ENCODE results near the gene NUP93.
"Not testable (repeated sequence)": the region's sequence is repeated elsewhere in the genome, so short reads cannot be mapped to it uniquely, and the experiment has no call there.

Gene NUP93

GRCh38 chr16:56792967-56793366 is 63.0 kb downstream of the NUP93 start:
- no peak overlapping the region for H3K27ac Mint-ChIP-seq
- no peaks in the 10 kb centered on the region for H3K4me1 Mint-ChIP-seq
- no peaks in the 10 kb centered on the region for H3K9me3 Mint-ChIP-seq
- no peak for ATAC-seq
- H3K27me3 Mint-ChIP-seq, result no peaks in the 10 kb centered on the region
- no peaks in the 10 kb centered on the region for H3K36me3 Mint-ChIP-seq (ENCODE audit: low read depth)
- no peak for DNase-seq
- H3K4me3 Mint-ChIP-seq, result no peak overlapping the region

- Mint-ChIP-seq H3K27ac (no peak overlapping the region), H3K4me3 (no peak overlapping the region), H3K36me3 (ENCODE audit: low read depth) (peaks cover 2% of the 10 kb centered on the region), H3K4me1 (no peaks in the 10 kb centered on the region), H3K9me3 (no peaks in the 10 kb centered on the region), H3K27me3 (no peaks in the 10 kb centered on the region)
- no peak for ATAC-seq
- no peak for DNase-seq
Measured at GRCh38 chr16:56793492-56793891, 63.6 kb downstream of the NUP93 start.

- Mint-ChIP-seq H3K4me1 (no peaks in the 10 kb centered on the region), H3K4me3 (no peak overlapping the region), H3K27me3 (no peaks in the 10 kb centered on the region), H3K9me3 (no peaks in the 10 kb centered on the region), H3K36me3 (ENCODE audit: low read depth) (peaks cover 2% of the 10 kb centered on the region), H3K27ac (no peak overlapping the region)
- ATAC-seq (no peak), DNase-seq (no peak)
Measured at GRCh38 chr16:56795011-56795410, 65.1 kb downstream of the NUP93 start.

DNA sequence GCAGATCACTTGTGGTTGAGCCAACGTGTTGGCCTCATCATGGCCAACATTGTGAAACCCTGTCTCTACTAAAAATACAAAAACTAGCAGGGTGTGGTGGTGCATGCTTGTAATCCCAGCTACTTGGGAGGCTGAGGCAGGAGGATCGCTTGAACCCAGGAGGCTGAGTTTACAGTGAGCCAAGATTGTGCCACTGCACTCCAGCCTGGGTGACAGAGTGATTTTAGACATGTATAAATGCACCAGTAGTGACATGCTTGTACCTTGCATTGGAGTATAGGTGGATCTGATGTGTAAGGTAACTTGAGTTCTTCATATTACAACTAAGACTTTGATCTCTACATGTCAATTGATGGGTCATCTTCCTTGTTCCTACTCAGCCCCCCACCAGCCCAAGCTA is 67.1 kb downstream of the NUP93 start:
- H3K4me3 Mint-ChIP-seq; H3K36me3 Mint-ChIP-seq (ENCODE audit: low read depth); H3K4me1 Mint-ChIP-seq; H3K27me3 Mint-ChIP-seq; ATAC-seq; DNase-seq; H3K27ac Mint-ChIP-seq; H3K9me3 Mint-ChIP-seq: not testable (repeated sequence)

GRCh38 chr16:56797861-56798260 is 67.9 kb downstream of the NUP93 start:
- H3K27ac Mint-ChIP-seq, result no peak overlapping the region
- no peak overlapping the region for H3K4me3 Mint-ChIP-seq
- H3K36me3 Mint-ChIP-seq (ENCODE audit: low read depth), result peaks cover 7% of the 10 kb centered on the region
- ATAC-seq, result no peak
- no peaks in the 10 kb centered on the region for H3K4me1 Mint-ChIP-seq
- H3K9me3 Mint-ChIP-seq, result no peaks in the 10 kb centered on the region
- no peaks in the 10 kb centered on the region for H3K27me3 Mint-ChIP-seq
- DNase-seq, result no peak

DNA sequence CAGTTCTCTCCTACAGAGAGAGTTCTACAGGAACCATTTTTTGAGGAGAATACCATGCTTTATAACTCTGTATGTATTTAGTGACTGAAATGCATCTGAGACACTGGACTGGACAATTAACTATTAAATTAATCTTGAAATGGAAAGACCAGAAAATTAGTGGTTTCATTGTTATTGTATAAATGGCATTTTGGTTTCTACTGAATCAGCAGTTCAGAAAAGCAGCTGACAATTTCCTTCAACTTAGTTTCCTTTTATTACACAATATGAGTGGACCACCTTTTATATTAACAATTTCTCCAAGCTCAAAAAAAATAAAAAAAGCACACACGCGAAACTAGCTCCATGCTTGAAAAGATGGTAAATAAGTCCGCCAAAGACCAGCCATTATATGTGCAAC is 69.0 kb downstream of the NUP93 start:
- H3K27ac Mint-ChIP-seq, result no peak overlapping the region
- peaks cover 7% of the 10 kb centered on the region for H3K36me3 Mint-ChIP-seq (ENCODE audit: low read depth)
- no peak overlapping the region for H3K4me3 Mint-ChIP-seq
- DNase-seq (no peak), ATAC-seq (no peak)
- H3K4me1 Mint-ChIP-seq, result no peaks in the 10 kb centered on the region
- no peaks in the 10 kb centered on the region for H3K27me3 Mint-ChIP-seq
- no peaks in the 10 kb centered on the region for H3K9me3 Mint-ChIP-seq

DNA sequence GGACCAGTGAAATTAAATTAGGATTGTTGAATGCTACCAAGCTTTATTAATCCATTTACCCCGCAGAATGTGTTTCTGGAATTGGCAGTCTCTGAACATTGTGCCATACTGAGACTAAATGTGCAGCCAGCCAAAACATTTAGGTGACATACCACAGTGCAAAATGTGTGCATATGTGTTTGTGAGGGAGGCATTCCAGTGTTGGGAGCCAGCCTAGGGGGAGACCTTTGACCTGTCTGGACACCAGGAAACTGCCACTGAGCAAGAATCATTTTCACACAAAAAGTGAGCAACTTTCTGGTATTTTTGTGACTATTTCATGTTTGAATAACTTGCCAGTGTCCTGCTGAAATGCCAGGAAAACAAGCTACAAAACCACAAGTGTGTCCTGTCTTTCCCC is 70.4 kb downstream of the NUP93 start:
- Mint-ChIP-seq H3K27me3 (no peaks in the 10 kb centered on the region), H3K4me1 (no peaks in the 10 kb centered on the region), H3K27ac (no peak overlapping the region), H3K36me3 (ENCODE audit: low read depth) (peaks cover 9% of the 10 kb centered on the region), H3K9me3 (no peaks in the 10 kb centered on the region), H3K4me3 (no peak overlapping the region)
- no peak for ATAC-seq
- DNase-seq, result no peak

GRCh38 chr16:56801762-56802161 is 71.8 kb downstream of the NUP93 start:
- no peak overlapping the region for H3K4me3 Mint-ChIP-seq
- peaks cover 20% of the 10 kb centered on the region for H3K36me3 Mint-ChIP-seq (ENCODE audit: low read depth)
- ATAC-seq (no peak), DNase-seq (no peak)
- no peaks in the 10 kb centered on the region for H3K4me1 Mint-ChIP-seq
- no peak overlapping the region for H3K27ac Mint-ChIP-seq
- no peaks in the 10 kb centered on the region for H3K27me3 Mint-ChIP-seq
- no peaks in the 10 kb centered on the region for H3K9me3 Mint-ChIP-seq

- no peak overlapping the region for H3K27ac Mint-ChIP-seq
- no peaks in the 10 kb centered on the region for H3K27me3 Mint-ChIP-seq
- DNase-seq (no peak), ATAC-seq (no peak)
- H3K4me3 Mint-ChIP-seq, result no peak overlapping the region
- H3K9me3 Mint-ChIP-seq, result no peaks in the 10 kb centered on the region
- H3K36me3 Mint-ChIP-seq (ENCODE audit: low read depth), result peaks cover 23% of the 10 kb centered on the region
- H3K4me1 Mint-ChIP-seq, result no peaks in the 10 kb centered on the region
Measured at GRCh38 chr16:56807011-56807675, 77.2 kb downstream of the NUP93 start.

- H3K27me3 Mint-ChIP-seq, H3K9me3 Mint-ChIP-seq, H3K4me1 Mint-ChIP-seq, H3K27ac Mint-ChIP-seq, ATAC-seq, DNase-seq, H3K4me3 Mint-ChIP-seq: not testable (repeated sequence)
- peaks cover 23% of the 10 kb centered on the region for H3K36me3 Mint-ChIP-seq (ENCODE audit: low read depth)
Measured at GRCh38 chr16:56807676-56808067, 77.7 kb downstream of the NUP93 start.

GRCh38 chr16:56810954-56811353 is 81.0 kb downstream of the NUP93 start:
- Mint-ChIP-seq H3K4me1 (no peaks in the 10 kb centered on the region), H3K27ac (no peak overlapping the region), H3K4me3 (no peak overlapping the region), H3K27me3 (no peaks in the 10 kb centered on the region), H3K9me3 (no peaks in the 10 kb centered on the region), H3K36me3 (ENCODE audit: low read depth) (peaks cover 16% of the 10 kb centered on the region)
- ATAC-seq (no peak), DNase-seq (no peak)

DNA sequence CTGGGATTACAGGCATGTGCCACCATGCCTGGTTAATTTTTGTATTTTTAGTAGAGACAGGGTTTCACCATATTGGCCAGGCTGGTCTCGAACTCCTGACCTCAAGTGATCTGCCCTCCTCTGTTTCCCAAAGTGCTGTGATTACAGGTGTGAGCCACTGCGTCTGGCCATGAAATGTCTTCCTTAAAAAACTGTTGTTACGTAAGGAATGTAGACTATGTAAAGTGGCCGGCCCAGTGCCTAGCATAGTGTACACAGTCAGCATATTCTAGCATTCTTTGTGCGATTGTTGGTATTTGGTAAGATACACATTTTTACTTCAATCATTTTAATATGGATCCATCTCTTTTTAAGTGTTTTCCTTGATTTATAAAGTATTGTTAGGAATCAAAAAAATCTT is 81.7 kb downstream of the NUP93 start:
- H3K4me3 Mint-ChIP-seq, ATAC-seq, H3K9me3 Mint-ChIP-seq, H3K4me1 Mint-ChIP-seq, H3K27ac Mint-ChIP-seq, H3K27me3 Mint-ChIP-seq, DNase-seq: not testable (repeated sequence)
- peaks cover 11% of the 10 kb centered on the region for H3K36me3 Mint-ChIP-seq (ENCODE audit: low read depth)

DNA sequence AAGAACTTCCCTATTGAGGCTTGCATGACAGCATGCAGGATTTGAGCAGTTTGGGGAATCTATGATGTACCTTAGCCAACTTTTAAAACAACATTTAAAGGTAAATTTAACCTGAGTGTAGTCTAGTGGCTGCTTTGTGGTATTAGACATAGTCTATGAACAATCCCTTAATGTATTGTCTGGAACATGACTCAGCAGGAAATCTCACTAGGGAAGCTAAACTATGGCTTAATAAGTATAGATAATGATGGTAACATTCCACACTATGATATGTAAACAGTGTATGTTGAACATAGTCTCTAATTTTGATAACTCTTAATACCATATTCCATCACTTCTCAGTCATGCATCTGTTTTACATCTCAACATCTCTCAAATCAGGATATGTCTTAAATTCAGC is 83.0 kb downstream of the NUP93 start:
- no peak overlapping the region for H3K4me3 Mint-ChIP-seq
- DNase-seq, result no peak
- peaks cover 5% of the 10 kb centered on the region for H3K36me3 Mint-ChIP-seq (ENCODE audit: low read depth)
- H3K4me1 Mint-ChIP-seq, result no peaks in the 10 kb centered on the region
- no peak overlapping the region for H3K27ac Mint-ChIP-seq
- no peaks in the 10 kb centered on the region for H3K9me3 Mint-ChIP-seq
- no peak for ATAC-seq
- H3K27me3 Mint-ChIP-seq, result no peaks in the 10 kb centered on the region

- ATAC-seq, result no peak
- H3K27ac Mint-ChIP-seq, result no peak overlapping the region
Measured at GRCh38 chr16:56814537-56815432, 84.9 kb downstream of the NUP93 start.

GRCh38 chr16:56815721-56816120 is 85.8 kb downstream of the NUP93 start:
- ATAC-seq (no peak), DNase-seq (no peak)
- Mint-ChIP-seq H3K4me1 (no peaks in the 10 kb centered on the region), H3K27me3 (no peaks in the 10 kb centered on the region), H3K9me3 (no peaks in the 10 kb centered on the region), H3K27ac (no peak overlapping the region), H3K36me3 (ENCODE audit: low read depth) (peaks cover 6% of the 10 kb centered on the region), H3K4me3 (no peak overlapping the region)

More at GRCh38 chr16:56814537-56815432, 84.9 kb downstream of the NUP93 start:
- H3K4me1 Mint-ChIP-seq, result no peaks in the 10 kb centered on the region
- DNase-seq, result no peak
- H3K4me3 Mint-ChIP-seq, result no peak overlapping the region
- no peaks in the 10 kb centered on the region for H3K9me3 Mint-ChIP-seq
- H3K36me3 Mint-ChIP-seq (ENCODE audit: low read depth), result peaks cover 6% of the 10 kb centered on the region
- H3K27me3 Mint-ChIP-seq, result no peaks in the 10 kb centered on the region
